Heart left ventricle (tissue), 13 donors: ENCODE data around the gene CCDC70.

ENCODE experiments used
- POLR2A ChIP-seq, 2 donors: fragments of 450-650 bp; IDR thresholded peaks; one replicate each; pipeline ENCODE4 v1.6.1; 2017; ENCODE audit warnings: antibody characterized with exemption in 2 of 2, mild to moderate bottlenecking in 2 of 2, moderate library complexity in 2 of 2
- TF ChIP-seq, protein P1 (sequence below), 12 donors: fragments of 200-600 bp; sonication (generic) in 4 of 12; IDR thresholded peaks; one replicate each; pipeline versions ENCODE4 v1.5.0 to v1.8.0; 2018 to 2022; ENCODE audit warnings: antibody characterized with exemption in 12 of 12, mild to moderate bottlenecking in 5 of 12
- donor health status: ischemic (EF 13 %, LVEDD 7.1; RV severe dilation, severe dysfunction).
- donor health status: DM: no; HTN: yes; CAD: no.
- donor health status: DM: no; HTN: no; CAD: no.
- donor health status: ischemic (EF 25% LVEDD 6.9; RV normal size, moderate dysfunction).
- donor health status: ischemic (EF 25% LVEDD 5.7; RV mildly dilated, moderate dysfunction).
- donor health status: ischemic (EF 35%, LVEDD 5.7; RV mildly dilated, moderate dysfunction).
- donor health status: nonischemic (EF 11% LVEDD 7.7; RV severe dilation, severe dysfunction).
- donor health status: DM: yes; HTN: yes; CAD: no.
- donor health status: PGD.
- donor health status: ischemic (EF 29% LVEDD 5.4; RV normal size, mild dysfunction).
- donor health status: nonischemic (EF 23%, LVEDD 6.1; RV moderate dilation, normal function).

DNA sequence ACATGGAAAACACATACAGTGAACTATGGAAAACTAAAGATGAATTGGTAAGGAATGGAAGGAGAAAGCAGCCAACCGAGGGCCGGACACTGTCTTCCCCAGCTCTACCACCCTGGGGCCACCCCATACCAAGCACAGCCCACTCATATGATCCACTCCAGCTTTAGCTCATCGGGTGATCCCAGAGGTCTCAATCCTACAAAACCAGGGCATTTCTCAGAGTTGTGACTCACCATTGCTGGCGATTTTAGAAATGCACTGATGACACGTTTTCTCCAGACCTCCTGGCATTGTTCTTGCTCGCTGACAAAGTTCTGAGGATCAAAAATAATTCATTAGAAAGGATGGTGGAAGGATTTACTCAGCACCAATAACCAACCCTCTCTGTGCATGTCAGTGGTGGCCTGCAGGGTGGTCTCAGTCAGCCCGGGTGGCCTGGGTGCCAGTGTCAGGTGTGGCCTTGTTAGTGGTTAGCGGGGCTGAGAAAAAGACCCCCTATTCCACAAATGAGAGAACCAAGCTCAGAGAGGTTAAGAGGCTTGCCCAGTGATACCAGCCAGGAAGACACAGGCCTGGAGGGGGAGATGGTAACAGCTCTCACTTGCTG, 23.4 kb upstream of the CCDC70 start:
- TF ChIP-seq, protein P1, sequence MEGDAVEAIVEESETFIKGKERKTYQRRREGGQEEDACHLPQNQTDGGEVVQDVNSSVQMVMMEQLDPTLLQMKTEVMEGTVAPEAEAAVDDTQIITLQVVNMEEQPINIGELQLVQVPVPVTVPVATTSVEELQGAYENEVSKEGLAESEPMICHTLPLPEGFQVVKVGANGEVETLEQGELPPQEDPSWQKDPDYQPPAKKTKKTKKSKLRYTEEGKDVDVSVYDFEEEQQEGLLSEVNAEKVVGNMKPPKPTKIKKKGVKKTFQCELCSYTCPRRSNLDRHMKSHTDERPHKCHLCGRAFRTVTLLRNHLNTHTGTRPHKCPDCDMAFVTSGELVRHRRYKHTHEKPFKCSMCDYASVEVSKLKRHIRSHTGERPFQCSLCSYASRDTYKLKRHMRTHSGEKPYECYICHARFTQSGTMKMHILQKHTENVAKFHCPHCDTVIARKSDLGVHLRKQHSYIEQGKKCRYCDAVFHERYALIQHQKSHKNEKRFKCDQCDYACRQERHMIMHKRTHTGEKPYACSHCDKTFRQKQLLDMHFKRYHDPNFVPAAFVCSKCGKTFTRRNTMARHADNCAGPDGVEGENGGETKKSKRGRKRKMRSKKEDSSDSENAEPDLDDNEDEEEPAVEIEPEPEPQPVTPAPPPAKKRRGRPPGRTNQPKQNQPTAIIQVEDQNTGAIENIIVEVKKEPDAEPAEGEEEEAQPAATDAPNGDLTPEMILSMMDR (IDR thresholded peaks at IDR 0.05), result no peak
- TF ChIP-seq POLR2A (IDR thresholded peaks at IDR 0.05), result no peak
